ENCODE results near the gene INPP4A.

The INPP4A gene

GRCh38 chr2:98460573-98461497 is 16.2 kb downstream of the INPP4A start:
- no peak for DNase-seq (ENCODE audit: low spot score)

- peak; percentile 84 for DNase-seq (ENCODE audit: low spot score)
Measured at GRCh38 chr2:98461498-98462049, 16.9 kb downstream of the INPP4A start.

- no peak for DNase-seq (ENCODE audit: low spot score)
Measured at GRCh38 chr2:98463081-98463481, 18.4 kb downstream of the INPP4A start.

- no peak for DNase-seq (ENCODE audit: low spot score)
Measured at GRCh38 chr2:98463551-98463971, 18.9 kb downstream of the INPP4A start.

- no peak for DNase-seq (ENCODE audit: low spot score)
Measured at GRCh38 chr2:98463988-98464771, 19.5 kb downstream of the INPP4A start.

GRCh38 chr2:98464772-98465310 is 20.2 kb downstream of the INPP4A start:
- DNase-seq (ENCODE audit: low spot score), result no peak

GRCh38 chr2:98465456-98466226 is 21.0 kb downstream of the INPP4A start:
- no peak for DNase-seq (ENCODE audit: low spot score)

GRCh38 chr2:98467082-98467536 is 22.5 kb downstream of the INPP4A start:
- DNase-seq (ENCODE audit: low spot score), result no peak

- no peak for DNase-seq (ENCODE audit: low spot score)
Measured at GRCh38 chr2:98467652-98468051, 23.0 kb downstream of the INPP4A start.

- DNase-seq (ENCODE audit: low spot score), result no peak
Measured at GRCh38 chr2:98468621-98469236, 24.1 kb downstream of the INPP4A start.

- no peak for DNase-seq (ENCODE audit: low spot score)
Measured at GRCh38 chr2:98469862-98470544, 25.3 kb downstream of the INPP4A start.

- DNase-seq (ENCODE audit: low spot score), result no peak
Measured at GRCh38 chr2:98470851-98471255, 26.2 kb downstream of the INPP4A start.

GRCh38 chr2:98471402-98472131 is 26.9 kb downstream of the INPP4A start:
- no peak for DNase-seq (ENCODE audit: low spot score)

GRCh38 chr2:98472132-98472650 is 27.5 kb downstream of the INPP4A start:
- DNase-seq (ENCODE audit: low spot score), result no peak

GRCh38 chr2:98472961-98473746 is 28.5 kb downstream of the INPP4A start:
- DNase-seq (ENCODE audit: low spot score), result no peak

GRCh38 chr2:98473995-98474780 is 29.5 kb downstream of the INPP4A start:
- DNase-seq (ENCODE audit: low spot score), result no peak

GRCh38 chr2:98474979-98475632 is 30.4 kb downstream of the INPP4A start:
- DNase-seq (ENCODE audit: low spot score), result no peak
